ENCODE data around the gene CREB5. TPM values are rescaled to one million over a fixed set of nuclear protein-coding genes. Genes with fewer than 3 reads are reported as not detected.

Gene CREB5
- total RNA-seq, 8 experiments from 2014 or later, result 3.9 to 36.6 (median 12.8) TPM

DNA sequence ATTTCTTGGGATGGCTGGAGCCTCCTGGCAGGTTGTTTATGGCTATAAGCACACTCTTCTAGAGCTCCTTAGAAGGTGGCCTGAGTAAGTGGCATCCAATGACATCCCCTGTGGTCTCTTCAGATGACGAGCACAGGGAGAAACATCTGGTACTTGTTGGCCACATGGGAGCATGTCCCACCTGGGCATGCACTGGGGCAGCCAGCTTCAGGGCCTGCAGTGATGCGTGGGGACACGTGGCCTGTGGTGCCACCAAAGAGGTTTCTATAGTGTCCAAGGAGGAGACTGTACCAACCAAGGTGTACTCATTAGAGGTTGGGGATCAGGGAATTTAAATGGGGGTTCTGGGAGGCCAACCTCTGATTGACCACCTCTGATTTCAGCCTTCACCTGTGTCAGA is 420.4 kb downstream of the CREB5 start:
- in situ Hi-C loops (cut with MboI; ENCODE audit: low pct_unique_long_range_greater_than_20kb in 2 of 9, low sequenced_read_pairs in 9 of 9, unreplicated experiment in 9 of 9), result no loop called here
- ATAC-seq (replicated peaks in 6 of 8), result no peak
- WGBS, 10 experiments, result 40 to 100% (median 100%) methylated on average over 1 of the region's 3 CpGs; no CpG with 5 or more reads in 4 of the 10 experiments
- Histone ChIP-seq H3K4me3 (no peak overlapping the region), H3K4me1 (replicated peaks in 1 of 2) (peaks cover 0 to 12% of the 10 kb centered on the region in 2 donors), H3K27ac (no peak overlapping the region)

DNA sequence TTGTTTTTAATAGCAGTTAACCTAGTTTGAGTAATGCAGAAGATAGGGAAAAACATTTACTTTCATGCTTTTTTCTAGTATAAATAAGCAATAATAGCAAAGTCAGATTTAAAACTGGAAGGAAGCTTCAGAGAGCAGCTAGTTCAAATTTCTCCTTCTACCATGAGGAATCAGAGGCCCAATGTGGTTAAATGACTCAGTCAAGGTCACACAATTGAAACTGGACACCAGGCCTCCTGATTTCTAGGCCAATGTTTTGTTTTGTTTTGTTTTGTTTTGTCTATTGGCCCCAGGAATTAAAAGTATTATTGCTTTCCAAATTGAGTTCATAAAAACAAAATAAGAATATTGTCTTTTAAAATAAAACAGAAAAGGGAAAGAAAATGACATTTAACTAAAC is 423.5 kb downstream of the CREB5 start:
- Histone ChIP-seq H3K4me1 (replicated peaks in 1 of 2) (peaks cover 0 to 5% of the 10 kb centered on the region in 2 donors), H3K4me3 (no peak overlapping the region), H3K27ac (no peak overlapping the region)
- no peak for ATAC-seq (replicated peaks in 6 of 8)
- in situ Hi-C loops (cut with MboI; ENCODE audit: low pct_unique_long_range_greater_than_20kb in 2 of 9, low sequenced_read_pairs in 9 of 9, unreplicated experiment in 9 of 9), result no loop called here

GRCh38 chr7:28836716-28837115 is 424.4 kb downstream of the CREB5 start:
- in situ Hi-C loops (cut with MboI; ENCODE audit: low pct_unique_long_range_greater_than_20kb in 2 of 9, low sequenced_read_pairs in 9 of 9, unreplicated experiment in 9 of 9), result no loop called here
- 33 to 98% (median 63%) methylated on average over 1 to 3 of the region's 3 CpGs; no CpG with 5 or more reads in 1 of the 10 experiments for WGBS, 10 experiments
- ATAC-seq (replicated peaks in 6 of 8), result no peak
- H3K27ac ChIP-seq, result no peak overlapping the region
- H3K4me1 ChIP-seq (replicated peaks in 1 of 2), result peaks cover 0 to 5% of the 10 kb centered on the region in 2 donors
- no peak overlapping the region for H3K4me3 ChIP-seq

GRCh38 chr7:28837216-28837615 is 424.9 kb downstream of the CREB5 start:
- Histone ChIP-seq H3K4me1 (replicated peaks in 1 of 2) (peaks cover 0 to 5% of the 10 kb centered on the region in 2 donors), H3K27ac (no peak overlapping the region), H3K4me3 (no peak overlapping the region)
- 0 to 100% (median 87%) methylated on average over 1 of the region's 1 CpG; no CpG with 5 or more reads in 4 of the 10 experiments for WGBS, 10 experiments
- ATAC-seq (replicated peaks in 6 of 8), result peak in 3 of 8 experiments; percentile 35 to 80 (median 59)
- in situ Hi-C loops (cut with MboI; ENCODE audit: low pct_unique_long_range_greater_than_20kb in 2 of 9, low sequenced_read_pairs in 9 of 9, unreplicated experiment in 9 of 9), result no loop called here

DNA sequence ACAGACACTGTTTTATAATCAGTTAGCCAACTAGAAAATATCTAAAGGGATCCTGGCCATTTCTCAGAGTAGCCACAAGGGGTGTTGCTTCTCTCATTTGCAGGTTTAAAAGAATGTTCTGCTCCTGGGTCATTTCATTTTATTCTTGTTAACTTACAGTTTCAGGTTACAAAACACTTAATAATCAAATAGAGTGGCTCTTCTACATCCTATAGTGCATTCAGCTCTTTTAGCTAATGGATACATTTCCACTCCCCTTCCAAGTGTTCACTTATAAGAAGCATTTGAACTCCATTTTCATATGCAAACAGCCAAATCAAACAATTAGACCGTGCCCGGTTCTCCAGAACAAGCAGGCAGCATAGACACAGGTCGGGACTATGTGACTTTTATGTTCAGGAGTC is 428.3 kb downstream of the CREB5 start:
- Histone ChIP-seq H3K4me3 (no peak overlapping the region), H3K27ac (no peak overlapping the region), H3K4me1 (replicated peaks in 1 of 2) (peaks cover 5 to 6% of the 10 kb centered on the region in 2 donors)
- WGBS, 10 experiments, result 43 to 90% (median 66%) methylated on average over 2 to 3 of the region's 3 CpGs; no CpG with 5 or more reads in 2 of the 10 experiments
- in situ Hi-C loops (cut with MboI; ENCODE audit: low pct_unique_long_range_greater_than_20kb in 2 of 9, low sequenced_read_pairs in 9 of 9, unreplicated experiment in 9 of 9), result no loop called here
- ATAC-seq (replicated peaks in 6 of 8), result peak in 3 of 8 experiments; percentile 20 to 48 (median 21)

DNA sequence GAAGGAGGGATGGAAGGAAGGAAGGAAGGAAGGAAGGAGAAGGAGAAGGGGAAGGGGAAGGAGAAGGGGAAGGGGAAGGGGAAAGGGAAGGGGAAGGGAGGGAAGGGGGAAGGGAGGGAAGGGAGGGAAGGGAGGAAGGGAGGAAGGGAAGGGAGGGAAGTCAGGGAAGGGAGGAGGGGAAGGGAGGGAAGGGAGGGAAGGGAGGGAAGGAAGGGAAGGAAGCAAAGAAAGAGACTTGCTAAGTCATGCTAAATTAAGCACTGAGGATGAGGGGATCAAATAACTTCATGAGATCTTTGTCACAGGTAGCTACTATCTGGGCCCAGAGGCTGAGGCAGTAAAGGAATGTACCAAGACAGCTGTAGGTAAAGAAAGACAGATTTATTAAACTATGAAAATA is 429.4 kb downstream of the CREB5 start:
- H3K4me3 ChIP-seq, result no peak overlapping the region
- ATAC-seq (replicated peaks in 6 of 8), result no peak
- in situ Hi-C loops (cut with MboI; ENCODE audit: low pct_unique_long_range_greater_than_20kb in 2 of 9, low sequenced_read_pairs in 9 of 9, unreplicated experiment in 9 of 9), result no loop called here

DNA sequence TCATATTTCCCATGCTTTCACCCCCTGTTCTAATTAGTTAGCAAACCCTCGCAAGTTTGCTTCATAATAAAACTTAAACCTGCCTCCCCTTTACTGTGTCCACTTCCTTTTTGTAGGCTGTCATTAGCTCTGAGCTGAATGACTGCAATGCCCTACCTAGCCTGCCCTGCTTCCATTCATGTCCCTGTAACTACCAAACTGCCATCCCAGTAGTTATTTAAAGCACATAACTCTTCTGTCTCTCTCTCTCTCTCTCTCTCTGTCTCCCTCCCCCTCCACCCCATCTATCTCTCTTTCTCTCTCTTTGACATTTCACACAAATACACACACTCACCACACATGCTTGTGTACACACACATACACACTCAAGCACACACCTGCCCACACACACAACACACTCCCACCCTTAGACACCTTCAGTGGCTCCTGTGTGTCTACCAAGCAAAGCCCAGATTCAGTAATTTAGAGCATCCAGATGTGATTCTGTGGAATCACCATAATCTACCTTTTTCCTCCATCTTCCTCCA is 430.5 kb downstream of the CREB5 start:
- Histone ChIP-seq H3K4me1 (replicated peaks in 1 of 2) (peaks cover 5 to 6% of the 10 kb centered on the region in 2 donors), H3K4me3 (no peak overlapping the region), H3K27ac (no peak overlapping the region)
- 88 to 100% (median 100%) methylated on average over 1 of the region's 1 CpG; no CpG with 5 or more reads in 4 of the 10 experiments for WGBS, 10 experiments
- in situ Hi-C loops (cut with MboI; ENCODE audit: low pct_unique_long_range_greater_than_20kb in 2 of 9, low sequenced_read_pairs in 9 of 9, unreplicated experiment in 9 of 9), result no loop called here
- no peak for ATAC-seq (replicated peaks in 6 of 8)

More for the DNA sequence above, 429.4 kb downstream of the CREB5 start:
- peaks cover 5 to 6% of the 10 kb centered on the region in 2 donors for H3K4me1 ChIP-seq (replicated peaks in 1 of 2)
- no peak overlapping the region for H3K27ac ChIP-seq

DNA sequence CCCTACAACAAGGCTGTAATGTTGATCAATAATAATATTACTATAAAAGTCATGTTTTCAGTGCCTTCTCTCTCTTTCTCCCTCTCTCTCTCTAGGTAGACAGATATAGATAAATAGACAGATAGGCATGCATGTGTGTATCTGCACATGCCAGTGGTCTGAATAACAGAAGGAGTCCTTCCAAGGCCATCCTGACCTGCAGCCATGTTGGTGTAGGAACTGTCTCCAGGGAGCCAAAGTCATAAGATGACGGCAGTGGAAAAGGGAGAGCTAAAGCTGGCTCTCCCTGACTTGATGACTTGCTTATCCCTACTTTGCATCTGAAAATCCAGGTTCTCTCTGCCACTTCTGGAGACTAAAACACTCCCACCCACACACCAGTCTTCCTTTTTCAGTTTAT is 432.8 kb downstream of the CREB5 start:
- H3K27ac ChIP-seq, result no peak overlapping the region
- 70% methylated on average over 1 of the region's 1 CpG; no CpG with 5 or more reads in 9 of the 10 experiments for WGBS, 10 experiments
- no peak for ATAC-seq (replicated peaks in 6 of 8)
- no peak overlapping the region for H3K4me3 ChIP-seq
- peaks cover 5 to 6% of the 10 kb centered on the region in 2 donors for H3K4me1 ChIP-seq (replicated peaks in 1 of 2)
- in situ Hi-C loops (cut with MboI; ENCODE audit: low pct_unique_long_range_greater_than_20kb in 2 of 9, low sequenced_read_pairs in 9 of 9, unreplicated experiment in 9 of 9), result no loop called here

DNA sequence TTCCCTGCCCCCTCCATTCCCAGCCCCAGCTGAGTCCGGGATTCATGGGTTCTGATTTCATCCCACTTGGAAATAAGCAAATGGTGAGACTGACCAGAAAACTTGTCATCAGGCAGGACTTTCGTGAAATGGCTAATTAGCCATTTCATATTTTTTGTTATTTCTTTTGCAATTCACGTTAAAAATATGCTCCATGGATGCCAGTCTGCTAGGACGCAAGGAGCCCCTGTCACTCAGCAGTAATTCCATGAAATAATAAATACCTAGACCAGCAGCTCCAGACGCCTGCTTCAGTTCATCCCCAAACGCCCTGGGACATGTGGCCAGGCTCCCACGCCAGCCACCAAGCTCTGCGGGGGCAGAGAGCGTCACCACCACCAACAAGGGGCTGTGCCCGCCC is 434.9 kb downstream of the CREB5 start:
- 17 to 100% (median 91%) methylated on average over 1 to 10 of the region's 10 CpGs; no CpG with 5 or more reads in 1 of the 10 experiments for WGBS, 10 experiments

DNA sequence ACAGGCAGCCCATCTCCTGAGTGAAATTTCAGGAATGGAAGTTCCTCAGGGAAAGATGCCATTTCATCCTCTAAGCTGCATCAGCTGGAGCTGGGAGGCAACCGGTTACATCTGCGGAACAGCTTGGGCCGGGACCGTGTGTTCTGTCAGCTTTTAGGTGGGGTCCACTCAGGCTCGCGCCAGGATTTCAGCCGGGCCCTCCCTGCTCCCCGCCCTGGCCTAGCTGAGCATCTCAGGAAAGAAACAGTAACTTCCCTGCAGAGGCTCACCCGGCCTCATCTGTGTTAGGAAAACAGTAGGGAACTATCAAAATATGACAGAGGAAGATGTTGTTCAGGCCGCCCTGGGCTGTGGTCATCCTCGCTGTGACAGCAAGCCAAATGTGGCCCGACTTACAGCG is 435.4 kb downstream of the CREB5 start:
- peak in 3 of 8 experiments; percentile 59 to 100 (median 97) for ATAC-seq (replicated peaks in 6 of 8)

More for the DNA sequence above, 434.9 kb downstream of the CREB5 start:
- Histone ChIP-seq H3K27ac (no peak overlapping the region), H3K4me1 (replicated peaks in 1 of 2) (peaks cover 0 to 6% of the 10 kb centered on the region in 2 donors), H3K4me3 (no peak overlapping the region)
- in situ Hi-C loops (cut with MboI; ENCODE audit: low pct_unique_long_range_greater_than_20kb in 2 of 9, low sequenced_read_pairs in 9 of 9, unreplicated experiment in 9 of 9), result no loop called here
- ATAC-seq (replicated peaks in 6 of 8), result peak in 1 of 8 experiments; percentile 24

DNA sequence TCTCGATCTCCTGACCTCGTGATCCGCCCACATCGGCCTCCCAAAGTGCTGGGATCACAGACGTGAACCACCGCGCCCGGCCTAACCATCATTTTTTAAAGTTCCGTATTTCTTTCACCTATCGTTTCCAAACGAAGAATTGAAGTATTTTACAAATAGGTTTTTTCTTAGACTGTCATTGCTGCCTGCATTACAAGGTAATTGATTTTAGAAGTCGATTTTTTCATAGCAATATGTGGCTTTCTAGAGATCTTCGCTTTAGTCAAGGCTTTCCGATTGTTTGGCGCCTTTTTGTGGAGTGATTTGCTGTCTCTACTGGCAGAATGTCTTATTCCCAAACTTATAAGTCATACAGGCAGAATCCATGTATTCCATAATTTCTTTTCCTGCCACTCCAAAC is 436.6 kb downstream of the CREB5 start:
- Histone ChIP-seq H3K4me3 (no peak overlapping the region), H3K27ac (no peak overlapping the region), H3K4me1 (replicated peaks in 1 of 2) (no peaks in the 10 kb centered on the region)
- in situ Hi-C loops (cut with MboI; ENCODE audit: low pct_unique_long_range_greater_than_20kb in 2 of 9, low sequenced_read_pairs in 9 of 9, unreplicated experiment in 9 of 9), result no loop called here
- no peak for ATAC-seq (replicated peaks in 6 of 8)
- WGBS, 10 experiments, result 73 to 100% (median 92%) methylated on average over 1 to 12 of the region's 15 CpGs; no CpG with 5 or more reads in 2 of the 10 experiments

More for the DNA sequence above, 435.4 kb downstream of the CREB5 start:
- Histone ChIP-seq H3K27ac (no peak overlapping the region), H3K4me1 (replicated peaks in 1 of 2) (peaks cover 0 to 3% of the 10 kb centered on the region in 2 donors), H3K4me3 (no peak overlapping the region)
- 0 to 100% (median 100%) methylated on average over 2 to 4 of the region's 13 CpGs; no CpG with 5 or more reads in 7 of the 10 experiments for WGBS, 10 experiments
- in situ Hi-C loops (cut with MboI; ENCODE audit: low pct_unique_long_range_greater_than_20kb in 2 of 9, low sequenced_read_pairs in 9 of 9, unreplicated experiment in 9 of 9), result no loop called here

DNA sequence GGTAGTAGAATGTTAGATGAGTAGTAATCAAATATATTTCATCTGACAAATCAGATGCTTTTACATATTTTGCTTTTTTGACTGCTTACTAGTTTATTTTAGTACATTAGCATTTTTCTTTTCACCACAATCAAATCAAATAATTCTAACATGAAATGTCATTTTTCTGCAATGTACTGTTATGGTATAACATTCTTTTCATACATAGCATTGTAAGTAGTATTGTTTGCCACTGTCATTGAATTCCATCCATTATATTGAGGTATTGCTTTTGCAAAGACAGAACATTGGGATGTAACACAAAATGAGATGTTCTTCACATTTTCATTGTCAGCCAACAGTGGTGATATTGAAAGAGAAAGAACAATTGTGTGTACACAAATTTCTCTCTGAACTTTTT is 438.4 kb downstream of the CREB5 start:
- no peak overlapping the region for H3K27ac ChIP-seq
- ATAC-seq (replicated peaks in 6 of 8), result no peak
- no peak overlapping the region for H3K4me3 ChIP-seq
- no peaks in the 10 kb centered on the region for H3K4me1 ChIP-seq (replicated peaks in 1 of 2)
- in situ Hi-C loops (cut with MboI; ENCODE audit: low pct_unique_long_range_greater_than_20kb in 2 of 9, low sequenced_read_pairs in 9 of 9, unreplicated experiment in 9 of 9), result loop anchor here in 5 of 9 experiments (25.0 kb wide), 3 partner anchors 463 to 663 kb away; partner anchors contain the start of gene JAZF1 (in 1 of the 5)

DNA sequence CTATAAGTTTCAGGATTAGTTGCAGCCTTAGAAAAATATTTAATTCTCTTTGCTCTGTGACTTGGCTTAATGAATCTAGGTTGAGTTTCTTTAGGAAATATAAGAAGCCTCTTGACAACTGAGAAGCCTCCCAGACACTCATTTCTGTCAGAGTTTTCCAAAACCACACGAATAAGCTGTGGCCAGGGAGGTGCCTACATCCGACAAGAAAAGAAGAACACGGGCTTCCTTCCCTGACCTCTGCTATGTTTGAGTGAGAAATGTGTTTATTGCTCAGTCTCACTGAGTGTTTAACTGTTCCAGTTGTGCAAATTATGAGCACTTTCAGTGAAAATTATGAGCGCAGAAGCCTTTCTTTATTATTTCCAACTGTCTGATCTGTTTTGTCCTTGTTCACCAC is 440.8 kb downstream of the CREB5 start:
- no peaks in the 10 kb centered on the region for H3K4me1 ChIP-seq (replicated peaks in 1 of 2)
- no peak for ATAC-seq (replicated peaks in 6 of 8)
- H3K4me3 ChIP-seq, result no peak overlapping the region
- 0 to 89% (median 59%) methylated on average over 1 to 4 of the region's 4 CpGs; no CpG with 5 or more reads in 3 of the 10 experiments for WGBS, 10 experiments
- in situ Hi-C loops (cut with MboI; ENCODE audit: low pct_unique_long_range_greater_than_20kb in 2 of 9, low sequenced_read_pairs in 9 of 9, unreplicated experiment in 9 of 9), result loop anchor here in 5 of 9 experiments (25.0 kb wide), 3 partner anchors 466 to 666 kb away; partner anchors contain the start of gene JAZF1 (in 1 of the 5)
- no peak overlapping the region for H3K27ac ChIP-seq

Measured in motor neuron (in vitro differentiated cells).